Glomerular visceral epithelial cell (primary cell): ENCODE data around the gene RAPH1.
"Not testable (repeated sequence)": the region's sequence is repeated elsewhere in the genome, so short reads cannot be mapped to it uniquely, and the experiment has no call there.

Experiments used
- DNase-seq: peaks from one replicate; pipeline ENCODE4 v3.0.0-alpha.2; 2016; ENCODE audit errors: extremely low spot score

RAPH1 gene

DNA sequence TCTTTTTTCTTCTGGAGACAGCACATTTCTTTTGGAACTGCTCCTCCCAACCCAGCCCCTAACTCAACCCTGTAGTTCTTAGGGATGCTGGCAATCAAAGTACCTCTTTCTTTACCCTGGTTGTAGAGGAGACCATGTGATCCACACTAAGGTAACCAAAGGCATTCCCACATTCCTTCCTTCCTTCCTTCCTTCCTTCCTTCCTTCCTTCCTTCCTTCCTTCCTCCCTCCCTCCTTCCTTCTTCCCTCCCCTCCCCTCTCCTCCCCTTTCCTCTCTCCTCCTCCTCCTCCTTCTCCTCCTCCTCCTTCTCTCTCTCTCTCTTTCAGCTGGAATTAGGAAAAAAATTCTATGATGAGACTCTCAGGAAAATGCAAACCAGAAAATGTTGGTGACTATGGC, 13.8 kb upstream of the RAPH1 start:
- DNase-seq, result no peak

DNA sequence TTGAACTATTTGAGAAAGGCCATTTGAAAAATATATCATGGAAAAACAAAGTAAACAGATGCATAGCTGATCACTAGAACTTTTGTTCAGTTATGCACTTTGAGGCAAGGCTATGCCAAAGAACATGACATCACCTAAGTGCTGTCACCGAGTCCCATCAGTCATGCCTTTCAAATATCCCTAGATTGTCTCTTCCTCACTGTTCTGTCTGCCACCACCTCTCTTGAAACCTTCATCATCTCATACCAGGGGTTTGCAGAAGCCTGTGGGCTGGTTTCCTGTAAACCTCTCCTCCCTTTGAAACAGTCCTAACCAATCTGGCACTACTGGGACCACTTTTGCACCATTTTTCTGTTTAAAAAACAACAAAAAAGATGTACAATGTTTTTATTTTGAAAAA, 12.3 kb upstream of the RAPH1 start:
- DNase-seq, result no peak

DNA sequence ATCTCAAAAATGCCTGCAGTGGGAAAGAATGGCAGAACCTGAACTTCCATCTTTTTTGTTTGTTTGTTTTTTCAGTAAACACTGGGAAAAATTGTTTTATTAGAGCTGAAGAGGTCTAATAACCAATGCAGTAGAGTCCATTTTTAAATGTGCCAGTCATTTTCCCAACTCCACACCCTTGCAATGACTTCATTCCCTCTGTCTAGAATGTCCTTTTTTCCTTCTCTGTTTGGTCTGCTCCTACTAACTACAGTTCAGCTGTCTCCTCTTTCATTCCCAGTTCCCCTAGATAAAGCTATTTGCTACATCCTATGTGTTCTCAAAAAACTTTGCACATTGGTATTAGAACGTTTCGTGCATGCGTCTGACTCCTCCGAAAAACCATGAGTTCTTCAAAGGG, 9.3 kb upstream of the RAPH1 start:
- DNase-seq, result no peak

DNA sequence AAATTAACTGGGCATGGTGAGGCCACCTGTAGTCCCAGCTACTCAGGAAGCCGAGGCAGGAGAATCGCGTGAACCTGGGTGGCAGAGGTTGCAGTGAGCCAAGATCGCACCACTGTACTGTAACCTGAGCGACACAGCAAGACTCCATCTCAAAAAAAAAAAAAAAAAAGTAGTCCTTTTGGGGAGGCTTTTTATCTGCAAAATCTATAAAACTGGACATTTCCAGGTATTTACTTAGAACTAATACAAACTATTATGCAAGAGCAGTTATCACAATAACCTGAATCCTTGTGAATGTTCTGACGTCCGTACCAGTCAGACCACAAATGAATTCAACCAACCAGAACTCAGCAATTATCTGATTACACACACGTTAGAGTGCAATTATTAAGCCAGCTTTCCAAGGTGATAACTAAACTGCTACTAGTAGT, 8.8 kb upstream of the RAPH1 start:
- no peak for DNase-seq

DNA sequence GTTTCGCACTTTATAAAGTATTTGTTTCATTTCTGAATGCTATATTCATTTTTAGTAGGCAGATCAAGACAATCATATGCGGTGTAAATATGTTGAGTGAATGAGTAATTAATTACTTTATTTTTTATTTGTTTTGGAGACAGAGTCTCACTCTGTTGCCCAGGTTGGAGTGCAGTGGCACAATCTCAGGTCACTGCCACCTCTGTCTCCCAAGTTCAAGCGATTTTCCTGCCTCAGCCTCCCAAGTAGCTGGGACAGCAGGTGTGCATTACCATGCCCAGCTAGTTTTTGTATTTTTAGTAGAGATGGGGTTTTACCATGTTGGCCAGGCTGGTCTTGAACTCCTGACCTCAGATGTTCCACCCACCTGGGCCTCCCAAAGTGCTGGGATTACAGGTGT, 5.5 kb upstream of the RAPH1 start:
- not testable (repeated sequence) for DNase-seq

DNA sequence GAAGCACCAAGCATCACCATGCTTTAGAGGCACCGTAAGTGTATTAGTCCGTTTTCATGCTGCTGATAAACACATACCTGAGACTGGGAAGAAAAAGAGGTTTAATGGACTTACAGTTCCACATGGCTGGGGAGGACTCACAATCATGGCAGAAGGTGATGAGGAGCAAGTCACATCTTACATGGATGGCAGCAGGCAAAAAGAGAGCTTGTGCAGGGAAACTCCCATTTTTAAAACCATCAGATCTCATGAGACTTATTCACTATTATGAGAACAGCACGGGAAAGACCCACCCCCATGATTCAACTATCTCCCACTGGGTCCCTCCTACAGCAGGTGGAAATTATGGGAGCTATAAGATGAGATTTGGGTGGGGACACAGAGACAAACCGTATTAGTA, 3.1 kb upstream of the RAPH1 start:
- not testable (repeated sequence) for DNase-seq

DNA sequence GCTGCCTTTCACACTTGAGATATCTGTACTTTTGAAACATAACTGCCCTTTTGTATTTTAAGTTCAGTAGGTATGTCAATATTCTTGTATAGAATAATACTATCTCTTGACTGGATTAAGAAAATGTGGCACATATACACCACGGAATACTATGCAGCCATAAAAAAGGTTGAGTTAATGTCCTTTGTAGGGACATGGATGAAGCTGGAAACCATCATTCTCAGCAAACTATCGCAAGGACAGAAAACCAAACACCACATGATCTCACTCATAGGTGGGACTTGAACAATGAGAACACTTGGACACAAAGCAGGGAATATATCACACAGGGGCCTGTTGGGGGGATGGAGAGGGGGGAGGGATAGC, 1.5 kb upstream of the RAPH1 start:
- DNase-seq, result not testable (repeated sequence)

DNA sequence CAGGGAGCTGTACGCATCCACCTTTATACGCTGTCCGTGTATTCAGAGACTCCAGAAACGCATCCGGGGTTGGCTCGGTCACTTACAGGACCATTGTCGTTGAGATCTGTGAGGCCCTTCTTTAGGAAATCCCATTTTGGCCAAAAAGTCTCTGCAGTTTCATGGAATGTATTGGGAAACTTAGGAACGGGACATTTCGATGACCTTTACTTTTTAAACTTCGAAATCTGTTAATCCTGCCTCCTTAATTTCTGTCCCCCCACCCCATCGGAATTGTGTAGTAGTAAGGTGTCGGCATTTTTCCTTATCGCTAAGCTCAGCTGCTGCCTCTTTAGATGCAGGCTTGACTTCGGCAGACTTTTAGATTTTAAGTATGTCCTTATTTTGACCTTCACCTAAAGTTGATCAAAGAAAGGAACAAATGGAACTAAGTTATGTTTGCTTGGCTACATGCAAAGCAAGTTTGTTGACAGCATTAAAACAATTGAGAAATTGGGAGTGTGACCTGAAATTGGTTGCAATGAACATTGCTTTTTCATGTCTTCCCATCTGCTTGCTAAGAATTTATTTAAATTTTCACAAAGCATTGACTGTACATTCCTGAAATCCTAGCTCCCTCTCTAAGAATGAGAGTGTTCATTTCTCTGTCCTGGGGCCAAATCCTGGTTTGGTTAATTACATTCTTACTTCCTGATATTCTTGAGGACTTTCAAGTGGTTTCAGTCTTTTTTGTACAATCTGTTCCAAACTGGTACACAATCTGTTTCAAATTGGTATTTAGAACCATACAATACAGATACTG, 884 bp upstream of the RAPH1 start:
- no peak for DNase-seq

DNA sequence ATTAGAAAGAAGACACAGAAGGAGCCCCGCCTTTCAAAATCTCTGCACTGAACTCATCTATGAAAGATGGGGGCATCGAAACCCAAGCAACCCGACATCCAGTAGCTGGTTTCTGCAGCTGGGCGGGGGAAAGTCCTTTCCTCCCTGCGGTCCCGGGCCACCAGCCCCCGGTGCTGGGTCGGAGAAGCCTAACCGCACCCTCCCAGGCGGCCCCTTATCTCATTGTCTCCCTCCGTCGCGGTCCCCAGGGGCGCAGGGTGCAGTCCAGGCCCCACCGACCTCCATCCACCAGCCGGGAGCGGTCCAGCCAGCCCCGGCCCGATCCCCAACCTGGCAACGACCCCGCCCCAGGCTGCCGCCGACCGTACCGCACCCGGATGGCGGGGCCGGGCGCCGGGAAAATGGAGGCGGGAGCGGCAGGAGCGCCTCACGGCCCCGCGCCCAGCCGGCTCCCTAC, 452 bp downstream of the RAPH1 start:
- no peak for DNase-seq

DNA sequence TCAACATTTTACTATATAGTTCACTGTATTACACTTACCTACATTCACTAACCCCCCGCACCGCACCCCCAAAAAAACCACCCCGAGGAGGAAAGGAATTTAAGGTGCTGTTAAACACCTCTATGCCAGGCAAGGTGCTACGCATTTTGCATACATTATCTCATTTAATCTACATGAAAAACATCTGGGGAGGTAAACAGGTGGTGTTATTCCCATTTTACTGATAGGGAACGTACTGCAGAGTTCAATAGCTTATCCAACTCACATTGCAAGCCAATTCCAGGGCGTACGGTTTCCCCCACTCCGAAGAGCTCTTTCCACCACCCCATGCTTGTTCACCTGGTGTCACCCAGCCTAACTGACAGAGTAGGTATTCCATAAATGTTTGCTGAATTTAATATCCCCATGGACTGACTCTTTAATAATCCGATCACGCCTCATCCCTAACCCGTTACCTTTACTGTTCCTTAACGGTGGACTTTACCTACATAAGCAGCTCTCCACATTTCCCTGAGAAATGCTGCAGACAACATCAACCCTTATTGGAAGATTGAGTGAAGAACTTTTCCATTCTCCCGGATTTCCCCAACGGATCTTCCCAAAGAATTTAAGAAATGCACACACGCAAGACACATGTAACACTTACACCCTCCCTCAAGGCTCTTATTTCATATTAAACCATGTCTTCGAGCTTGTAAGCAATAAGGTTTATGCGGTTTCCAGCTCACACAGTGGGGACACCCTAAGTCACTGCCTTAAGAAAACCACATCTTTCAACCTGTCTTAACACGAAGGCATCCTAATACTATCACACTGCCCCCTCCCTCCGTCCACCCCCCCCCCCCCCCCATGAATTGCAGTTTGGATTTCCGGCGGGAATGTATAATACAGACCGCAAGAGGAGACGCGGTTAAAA, 1.2 kb downstream of the RAPH1 start:
- peak; percentile 75 for DNase-seq

DNA sequence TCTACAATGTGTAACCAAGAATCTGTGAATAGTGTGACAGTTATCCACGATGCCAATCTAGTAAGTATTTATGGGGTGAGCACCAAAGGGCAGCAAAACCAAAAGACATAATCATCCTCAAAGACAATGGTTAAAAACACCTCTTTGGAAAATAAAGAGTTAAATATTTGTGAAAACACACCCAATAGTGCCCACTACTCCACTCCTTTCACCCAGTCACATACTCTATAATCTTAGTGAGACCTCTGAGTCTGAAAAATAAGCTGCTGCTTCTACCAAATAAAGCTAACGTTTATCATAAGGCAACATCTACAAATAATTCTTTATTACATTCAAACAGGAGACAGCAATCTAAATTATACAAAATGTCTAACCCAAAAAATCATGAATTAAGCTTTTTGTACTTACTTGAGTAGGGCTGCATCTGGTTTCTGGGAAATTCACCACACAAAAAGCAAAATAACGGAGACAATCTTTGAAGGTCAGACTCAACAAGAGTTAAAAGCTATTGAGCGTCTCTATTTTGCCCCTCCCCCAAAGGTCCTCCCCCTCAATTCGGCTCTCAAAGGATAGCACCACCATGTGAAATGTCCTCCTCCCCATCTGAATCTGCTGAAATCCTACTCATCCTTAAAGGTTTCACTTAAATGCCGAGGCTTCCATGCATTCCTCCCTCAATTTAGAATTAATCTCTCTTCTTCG, 2.0 kb downstream of the RAPH1 start:
- peak; percentile 56 for DNase-seq

DNA sequence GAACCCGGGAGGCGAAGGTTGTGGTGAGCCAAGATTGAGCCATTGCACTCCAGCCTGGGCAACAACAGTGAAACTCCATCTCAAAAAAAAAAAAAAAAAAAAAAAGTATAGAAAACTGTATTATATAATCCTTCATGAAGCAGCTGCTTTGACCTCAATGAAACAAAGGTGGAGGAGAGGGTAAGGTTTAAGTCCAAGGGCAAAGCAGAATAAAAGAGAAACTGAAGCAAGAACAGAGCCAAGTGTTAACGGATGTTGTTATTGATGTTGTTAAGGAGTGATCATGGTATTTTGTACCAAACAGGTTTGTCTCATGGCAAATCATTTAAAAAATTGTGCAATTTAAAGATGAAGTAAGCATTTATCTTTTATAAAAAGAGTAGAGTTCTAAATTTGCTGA, 7.4 kb downstream of the RAPH1 start:
- no peak for DNase-seq

DNA sequence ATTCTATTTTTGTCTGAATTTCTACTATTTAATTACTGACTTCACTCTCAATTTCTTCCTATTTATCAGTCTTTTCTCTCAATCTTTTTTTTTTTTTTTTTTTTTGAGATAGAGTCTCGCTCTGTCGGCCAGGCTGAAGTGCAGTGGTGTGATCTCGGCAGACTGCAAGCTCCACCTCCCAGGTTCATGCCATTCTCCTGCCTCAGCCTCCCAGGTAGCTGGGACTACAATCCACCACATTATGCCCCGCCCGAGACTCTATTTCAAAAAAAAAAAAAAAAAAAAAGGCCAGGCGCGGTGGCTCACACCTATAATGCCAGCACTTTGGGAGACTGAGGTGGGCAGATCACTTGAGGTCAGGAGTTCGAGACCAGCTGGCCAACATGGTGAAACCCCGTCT, 21.8 kb downstream of the RAPH1 start:
- not testable (repeated sequence) for DNase-seq

DNA sequence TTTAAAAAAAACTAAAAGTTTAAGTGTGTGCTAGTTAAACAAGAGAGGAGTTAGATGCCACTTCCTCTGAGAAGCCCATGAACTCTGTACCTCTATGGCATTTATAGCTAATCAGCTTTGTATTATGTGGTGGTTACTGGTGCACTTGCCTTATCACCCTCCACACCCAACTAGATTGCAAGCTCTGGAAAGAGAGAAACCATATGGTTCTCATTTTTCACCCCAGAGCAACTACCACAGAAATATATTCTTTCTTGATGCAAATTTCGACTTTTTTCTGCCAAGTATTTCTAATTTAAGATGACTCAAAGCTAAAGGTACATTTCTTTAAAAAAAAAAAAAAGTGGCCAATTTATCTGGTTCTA, 24.2 kb downstream of the RAPH1 start:
- DNase-seq, result no peak

DNA sequence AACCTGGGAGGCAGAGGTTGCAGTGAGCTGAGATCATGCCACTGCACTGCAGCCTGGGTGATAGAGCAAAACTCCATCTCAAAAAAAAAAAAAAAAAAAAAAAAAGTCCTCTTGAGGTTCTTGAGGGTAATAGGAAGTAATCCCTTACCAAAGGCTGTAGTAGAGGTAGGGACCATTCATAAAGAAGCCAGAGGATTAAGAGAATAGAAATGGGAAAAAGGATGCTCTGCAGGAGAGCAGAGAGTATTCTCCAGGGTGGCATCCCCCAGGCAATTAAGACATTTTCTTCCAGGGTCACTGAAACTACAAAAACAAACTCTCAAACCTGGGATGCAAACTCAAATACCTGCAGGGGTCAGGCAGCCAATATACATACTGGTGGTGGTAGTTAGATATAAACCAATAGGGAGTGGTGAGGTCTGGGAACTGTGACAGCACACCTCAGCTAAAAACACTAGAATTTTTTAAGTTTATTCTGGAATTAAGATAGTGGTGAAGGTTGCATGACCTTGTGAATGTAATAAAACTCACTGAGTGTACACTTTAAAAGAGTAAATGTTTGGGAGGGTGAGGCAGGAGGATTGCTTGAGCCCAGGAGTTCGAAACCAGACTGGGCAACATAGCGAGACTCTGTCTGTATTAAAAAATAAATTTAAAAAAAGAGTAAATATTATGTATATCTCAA, 24.7 kb downstream of the RAPH1 start:
- DNase-seq, result no peak

DNA sequence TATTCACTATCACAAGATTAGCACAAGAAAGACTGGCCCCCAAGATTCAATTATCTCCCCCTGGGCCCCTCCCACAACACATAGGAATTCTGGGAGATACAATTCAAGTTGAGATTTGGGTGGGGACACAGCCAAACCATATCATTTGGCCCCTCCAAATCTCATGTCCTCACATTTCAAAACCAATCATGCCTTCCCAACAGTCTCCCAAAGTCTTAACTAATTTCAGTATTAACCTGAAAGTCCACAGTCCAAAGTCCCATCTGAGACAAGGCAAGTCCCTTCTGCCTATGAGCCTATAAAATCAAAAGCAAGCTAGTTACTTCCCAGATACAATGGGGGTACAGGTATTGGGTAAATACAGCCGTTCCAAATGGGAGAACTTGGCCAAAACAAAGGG, 31.6 kb downstream of the RAPH1 start:
- not testable (repeated sequence) for DNase-seq

DNA sequence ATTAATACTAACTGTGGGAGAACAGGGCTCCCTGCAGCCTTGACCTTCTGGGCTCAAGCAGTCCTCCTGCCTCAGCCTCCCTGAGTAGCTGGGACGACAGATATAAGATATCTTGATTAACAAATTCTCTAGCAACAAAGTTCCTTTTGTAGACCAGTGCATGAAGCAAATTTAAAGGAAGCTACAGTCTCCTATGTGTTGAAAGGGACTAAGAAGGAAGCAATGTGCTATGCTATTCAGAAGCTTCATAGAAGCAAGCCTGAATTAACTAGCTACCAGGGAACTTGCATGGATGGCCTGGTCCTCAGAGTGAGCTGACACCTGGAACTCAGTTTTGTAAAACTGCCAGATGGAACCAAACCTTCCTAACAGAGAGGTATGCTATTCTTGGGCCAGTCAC, 33.2 kb downstream of the RAPH1 start:
- no peak for DNase-seq

DNA sequence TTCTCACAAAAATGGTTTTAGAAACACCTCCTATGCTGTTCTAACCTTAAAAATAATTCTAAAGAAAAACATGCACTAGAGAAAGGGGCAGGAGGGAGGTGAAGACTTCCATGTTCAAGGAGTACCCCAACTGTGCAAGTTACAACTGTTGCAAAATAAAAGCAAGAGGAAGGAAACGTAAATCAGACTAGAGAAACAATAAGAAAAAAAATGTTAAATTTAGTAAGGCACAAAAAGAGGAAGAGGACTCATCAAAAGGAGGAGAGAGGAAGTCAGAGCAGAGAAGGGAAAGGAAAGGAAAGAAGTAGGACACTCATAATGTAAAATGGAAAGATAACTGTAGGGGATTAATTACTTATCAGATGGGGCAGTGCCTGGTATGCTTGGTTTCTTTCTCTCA, 34.1 kb downstream of the RAPH1 start:
- DNase-seq, result no peak

DNA sequence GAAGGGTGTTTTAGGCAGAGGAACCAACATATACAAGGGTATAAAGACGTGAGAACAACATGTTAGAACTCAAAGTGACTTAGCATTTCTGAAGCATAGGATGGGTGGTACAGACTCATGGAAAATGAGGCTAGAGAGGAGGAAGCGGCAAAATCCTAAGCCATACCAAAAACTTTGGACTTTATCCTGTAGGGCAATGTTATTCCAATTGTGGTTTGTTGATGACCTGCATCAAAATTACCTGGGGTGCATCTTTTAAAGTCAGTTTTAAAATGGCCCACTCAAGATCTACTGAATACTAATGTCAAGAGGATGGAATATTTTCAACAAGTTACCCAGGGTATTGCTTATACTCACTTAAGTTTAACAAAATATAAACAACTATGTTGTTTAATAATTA, 34.8 kb downstream of the RAPH1 start:
- no peak for DNase-seq

DNA sequence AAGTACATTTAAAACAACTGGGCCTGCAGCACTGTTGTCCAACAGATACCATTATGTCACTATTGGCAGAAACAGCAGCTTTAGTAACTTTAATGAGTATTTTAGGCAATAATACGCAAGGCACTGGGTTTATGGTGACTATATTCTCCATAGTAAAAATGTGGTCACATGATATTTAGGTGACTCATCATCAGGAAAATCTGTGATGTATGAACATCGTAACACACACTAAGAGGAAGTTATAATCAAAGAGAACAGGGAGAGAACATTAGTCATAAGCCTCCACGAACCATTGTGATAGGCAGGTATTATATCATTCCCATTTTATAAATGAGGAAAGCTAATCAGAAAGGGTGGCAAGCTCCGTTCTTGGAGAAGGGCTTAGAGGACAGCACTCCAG, 36.9 kb downstream of the RAPH1 start:
- peak; percentile 62 for DNase-seq

DNA sequence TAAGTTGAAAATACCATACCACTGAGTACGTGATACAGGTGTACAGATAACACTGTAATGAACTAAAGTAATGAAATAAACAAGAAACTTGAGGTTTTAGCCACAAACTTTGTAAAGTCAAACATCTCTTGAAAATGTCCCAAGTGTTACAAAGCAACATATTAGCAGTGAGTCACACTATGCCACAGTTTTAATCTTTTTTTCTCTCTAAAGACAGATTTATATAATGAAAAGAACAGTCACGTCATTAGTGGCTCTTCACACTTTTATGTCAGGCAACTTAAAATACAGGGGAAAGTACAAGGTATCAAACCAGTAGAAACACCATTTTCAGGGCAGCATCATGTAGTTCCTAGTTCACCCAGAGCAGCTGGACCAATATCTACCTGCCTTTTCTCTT, 42.1 kb downstream of the RAPH1 start:
- DNase-seq, result peak; percentile 23

DNA sequence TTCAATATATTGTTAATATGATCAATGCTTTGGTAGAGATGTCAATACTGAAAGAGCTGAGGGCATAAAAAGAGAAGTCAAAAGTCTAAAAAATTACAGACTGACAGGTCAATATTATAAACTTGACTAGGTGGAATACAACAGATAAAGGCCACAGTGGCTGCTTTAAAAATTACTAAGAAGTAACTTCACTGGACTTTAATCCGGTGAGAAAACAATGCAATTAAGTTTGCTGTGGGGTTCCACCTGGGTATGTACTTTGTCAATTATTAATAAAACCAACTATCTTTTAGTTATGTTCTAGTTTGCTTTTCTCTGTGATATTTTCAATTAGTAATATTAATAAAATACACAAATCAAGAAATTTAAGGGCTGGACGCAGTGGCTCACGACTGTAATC, 44.7 kb downstream of the RAPH1 start:
- no peak for DNase-seq
